Astrocyte of the spinal cord (primary cell): ENCODE results near the gene IFI35.
"Not testable (repeated sequence)": the region's sequence is repeated elsewhere in the genome, so short reads cannot be mapped to it uniquely, and the experiment has no call there.

Source experiments
- DNase-seq: peaks from one replicate; pipeline ENCODE4 v3.0.0; 2011; ENCODE audit warnings: low read depth, low spot score
- H3K4me3 ChIP-seq: 2 replicates; pipeline ENCODE4 v1.5.1; 2011; ENCODE audit warnings: low read depth, mild to moderate bottlenecking, low read length, moderate library complexity
- CTCF ChIP-seq: IDR thresholded peaks from 2 replicates; pipeline ENCODE4 v1.5.1; 2012; ENCODE audit warnings: low read depth, mild to moderate bottlenecking, low read length, inconsistent platforms
- in situ Hi-C: cut with HindIII; loops from 2 replicates; pipeline ENCODE4 v1.10.0; 2017; ENCODE audit warnings: low sequenced_read_pairs

The IFI35 gene

DNA sequence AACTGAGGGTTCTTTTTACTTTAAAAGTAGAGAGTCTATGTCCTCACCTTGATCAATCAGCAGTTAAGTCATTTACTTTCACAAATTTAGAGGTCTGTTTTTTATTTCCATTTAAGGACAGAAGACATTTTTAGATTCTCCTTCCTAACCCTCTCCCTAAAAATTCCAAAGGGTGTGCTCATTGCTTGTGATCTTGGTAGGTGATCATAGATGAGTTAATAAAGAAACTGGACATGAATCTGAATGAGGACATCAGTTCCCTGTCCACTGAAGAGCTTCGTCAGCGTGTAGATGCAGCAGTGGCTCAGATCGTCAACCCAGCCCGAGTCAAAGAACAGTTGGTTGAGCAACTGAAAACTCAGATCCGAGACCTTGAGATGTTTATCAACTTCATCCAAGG, 17.4 kb upstream of the IFI35 start:
- no peak overlapping the region for H3K4me3 ChIP-seq
- DNase-seq = no peak
- TF ChIP-seq CTCF = no peak
- in situ Hi-C loops = no loop called here

DNA sequence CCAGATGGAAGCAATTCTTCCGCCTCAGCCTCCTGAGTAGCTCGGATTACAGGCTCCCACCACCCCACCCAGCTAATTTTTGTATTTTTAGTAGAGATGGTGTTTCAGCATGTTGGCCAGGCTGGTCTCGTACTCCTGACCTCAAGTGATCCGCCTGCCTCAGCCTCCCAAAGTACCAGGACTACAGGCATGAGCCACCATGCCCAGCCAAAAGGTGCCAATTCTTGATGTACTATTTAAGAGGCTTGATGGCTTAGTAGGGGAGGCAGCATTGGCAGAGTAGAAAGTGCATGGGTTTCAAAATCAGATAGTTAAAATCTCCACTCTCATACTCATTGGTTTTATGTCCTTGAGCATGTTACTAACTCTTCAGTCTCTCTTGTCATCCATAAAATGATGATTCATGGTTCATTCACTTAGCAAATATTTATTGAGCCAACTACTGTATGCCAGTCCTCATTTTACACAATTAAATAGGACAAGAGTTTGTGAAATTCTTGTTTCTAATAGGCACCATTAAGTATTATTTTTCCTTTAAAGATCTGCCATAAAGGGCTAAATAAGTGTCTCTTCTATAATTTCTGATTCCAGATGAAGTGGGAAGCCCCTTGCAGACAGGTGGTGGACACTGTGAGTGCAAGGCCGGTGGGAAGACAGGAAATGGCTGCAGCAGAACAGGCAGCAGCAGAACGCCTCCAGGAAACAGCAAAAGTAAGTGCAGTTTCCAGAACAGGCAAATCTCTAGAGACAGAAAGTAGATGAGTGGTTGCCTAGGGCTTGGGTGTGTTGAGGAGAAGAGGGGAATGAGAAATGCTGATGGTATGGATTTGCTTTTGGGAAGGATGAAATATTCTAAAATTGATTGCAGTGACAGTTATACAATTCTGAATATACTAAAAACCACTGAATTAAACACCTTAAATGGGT, 16.6 kb upstream of the IFI35 start:
- in situ Hi-C loops = no loop called here
- TF ChIP-seq CTCF = no peak
- DNase-seq = no peak
- H3K4me3 ChIP-seq = no peak overlapping the region

DNA sequence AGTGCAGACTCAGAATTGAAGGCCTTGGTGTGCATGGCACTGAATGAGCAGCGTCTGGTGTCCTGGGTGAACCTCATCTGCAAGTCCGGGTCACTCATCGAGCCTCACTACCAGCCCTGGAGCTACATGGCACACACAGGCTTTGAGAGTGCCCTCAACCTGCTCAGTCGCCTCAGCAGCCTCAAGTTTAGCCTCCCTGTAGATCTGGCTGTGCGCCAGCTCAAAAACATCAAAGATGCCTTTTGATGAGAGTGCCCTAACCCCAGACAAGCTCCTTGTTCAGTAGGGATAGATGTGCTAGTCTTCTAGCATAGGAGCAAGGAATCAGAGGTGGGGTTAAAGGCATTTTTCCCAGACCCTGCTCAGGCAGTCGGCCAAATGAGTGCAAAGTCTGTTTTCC, 15.1 kb upstream of the IFI35 start:
- no peak overlapping the region for H3K4me3 ChIP-seq
- DNase-seq = no peak
- in situ Hi-C loops = no loop called here
- no peak for TF ChIP-seq CTCF

GRCh38 chr17:42992872-42993271, 13.7 kb upstream of the IFI35 start:
- H3K4me3 ChIP-seq = no peak overlapping the region
- TF ChIP-seq CTCF = no peak
- DNase-seq = no peak
- in situ Hi-C loops = no loop called here

DNA sequence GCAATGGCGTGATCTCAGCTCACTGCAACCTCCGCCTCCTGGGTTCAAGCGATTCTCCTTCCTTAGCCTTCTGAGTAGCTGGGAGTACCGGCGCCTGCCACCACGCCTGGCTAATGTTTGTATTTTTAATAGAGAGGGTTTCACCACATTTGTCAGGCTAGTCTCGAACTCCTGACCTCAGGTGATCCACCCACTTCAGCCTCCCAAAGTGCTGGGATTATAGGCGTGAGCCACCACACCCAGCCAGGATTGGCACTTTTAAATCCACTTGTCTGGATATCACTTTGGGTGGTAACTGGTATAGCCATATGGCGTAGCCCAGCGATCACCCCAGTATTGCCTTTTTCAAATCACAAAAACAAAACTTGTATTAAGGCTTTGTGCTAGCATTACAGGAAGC, 12.7 kb upstream of the IFI35 start:
- in situ Hi-C loops, DNase-seq, H3K4me3 ChIP-seq: not testable (repeated sequence)

- H3K4me3 ChIP-seq = peak overlapping the region; percentile 10
- no peak for DNase-seq
- TF ChIP-seq CTCF = no peak
- in situ Hi-C loops = no loop called here
These were observed 9.1 kb upstream of the IFI35 start for GRCh38 chr17:42997390-42997983.
